ENCODE results near the gene SIRPG. TPM values are rescaled to one million over a fixed set of nuclear protein-coding genes. Genes with fewer than 3 reads are reported as not detected.
"Not testable (repeated sequence)": the region's sequence is repeated elsewhere in the genome, so short reads cannot be mapped to it uniquely, and the experiment has no call there.

SIRPG gene
- total RNA-seq, 1 donor from 2014 or later: not detected

- DNase-seq (ENCODE audit: low spot score) (no peak), ATAC-seq (no peak)
These were observed 15.1 kb upstream of the SIRPG start for GRCh38 chr20:1672728-1673127.

DNA sequence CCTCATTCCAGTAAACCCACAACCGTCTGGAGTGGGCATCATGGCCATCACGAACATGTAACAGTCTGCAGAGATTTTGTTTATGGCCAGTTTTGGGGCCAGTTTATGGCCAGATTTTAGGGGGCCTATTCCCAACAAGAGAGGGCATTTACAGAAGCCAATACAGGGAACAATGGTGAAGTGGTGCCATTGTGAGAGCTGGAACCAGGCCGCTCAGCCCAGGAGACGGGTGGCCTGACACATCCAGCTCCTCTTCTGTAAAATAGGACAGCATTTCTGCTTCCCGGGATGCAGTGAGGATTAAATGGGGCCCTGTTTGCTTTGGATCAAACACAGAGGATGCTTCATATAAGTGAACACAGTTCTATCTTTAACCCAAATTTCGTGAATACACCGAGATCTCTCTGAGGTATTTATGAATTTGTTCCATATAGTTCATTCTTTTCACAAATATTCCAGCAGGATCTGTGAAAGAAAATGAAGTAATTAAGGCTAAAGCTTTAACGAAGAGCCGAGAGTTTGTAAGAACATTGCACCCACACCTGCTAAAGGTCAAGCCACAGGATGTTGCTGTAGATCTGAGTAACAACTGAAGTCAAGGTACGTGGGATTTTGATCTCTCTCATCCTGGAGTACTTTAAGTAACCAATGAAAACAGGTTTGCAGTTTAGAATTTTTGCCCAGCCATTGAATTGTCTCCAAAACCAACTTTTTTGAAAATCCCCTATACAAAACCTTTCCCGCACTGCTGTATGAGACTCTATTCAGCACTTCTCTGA is 14.5 kb upstream of the SIRPG start:
- ATAC-seq (no peak), DNase-seq (ENCODE audit: low spot score) (no peak)

- ATAC-seq (no peak), DNase-seq (ENCODE audit: low spot score) (no peak)
These were observed 11.7 kb upstream of the SIRPG start for GRCh38 chr20:1669304-1669703.

DNA sequence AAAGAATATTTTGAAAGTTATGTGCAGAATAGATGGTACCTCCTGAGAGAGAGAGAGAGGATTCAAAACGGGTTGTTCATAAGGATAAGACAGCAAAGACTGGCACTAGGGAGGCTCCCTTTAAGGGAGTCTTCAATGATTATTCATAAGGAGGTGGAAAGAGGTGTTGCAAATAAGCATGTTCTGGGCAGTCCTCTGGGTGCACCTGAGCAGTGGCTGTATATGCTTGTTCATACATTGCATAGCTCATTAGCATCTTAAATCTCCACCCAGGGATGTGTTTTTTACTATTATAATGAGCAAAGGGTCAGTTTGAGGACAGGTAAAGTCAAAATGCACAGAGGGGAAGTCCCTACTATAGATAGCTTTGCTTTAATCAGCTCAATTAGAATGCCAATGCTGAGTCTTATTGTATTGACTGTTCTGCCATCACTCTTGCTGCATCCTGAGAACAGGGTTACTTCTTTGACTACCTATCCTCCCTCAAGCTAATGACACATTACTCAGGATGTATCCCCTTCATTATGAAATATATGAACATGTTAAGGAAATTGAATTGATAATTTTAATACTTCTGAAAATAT is 10.0 kb upstream of the SIRPG start:
- no peak for DNase-seq (ENCODE audit: low spot score)
- no peak for ATAC-seq

DNA sequence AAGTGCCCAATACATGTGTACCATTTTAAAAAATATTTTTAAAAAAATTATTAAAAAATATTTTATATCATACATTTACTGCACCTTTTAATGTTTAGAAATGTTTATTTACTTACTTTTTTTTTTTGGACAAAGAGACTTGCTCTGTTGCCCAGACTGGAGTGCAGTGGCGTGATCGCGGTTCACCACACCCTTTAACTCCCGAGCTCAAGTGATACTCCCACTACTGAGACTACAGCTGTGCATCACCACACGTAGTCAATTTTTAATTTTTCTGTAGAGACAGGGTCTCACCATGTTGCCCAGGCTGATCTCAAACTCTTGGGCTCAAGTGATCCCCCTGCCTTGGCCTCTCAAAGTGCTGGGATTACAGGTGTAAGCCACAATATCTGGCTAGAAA is 9.2 kb upstream of the SIRPG start:
- no peak for ATAC-seq

GRCh38 chr20:1665345-1665744 is 7.8 kb upstream of the SIRPG start:
- DNase-seq (ENCODE audit: low spot score) (no peak), ATAC-seq (no peak)

More for the DNA sequence above, 9.2 kb upstream of the SIRPG start:
- DNase-seq (ENCODE audit: low spot score): no peak

DNA sequence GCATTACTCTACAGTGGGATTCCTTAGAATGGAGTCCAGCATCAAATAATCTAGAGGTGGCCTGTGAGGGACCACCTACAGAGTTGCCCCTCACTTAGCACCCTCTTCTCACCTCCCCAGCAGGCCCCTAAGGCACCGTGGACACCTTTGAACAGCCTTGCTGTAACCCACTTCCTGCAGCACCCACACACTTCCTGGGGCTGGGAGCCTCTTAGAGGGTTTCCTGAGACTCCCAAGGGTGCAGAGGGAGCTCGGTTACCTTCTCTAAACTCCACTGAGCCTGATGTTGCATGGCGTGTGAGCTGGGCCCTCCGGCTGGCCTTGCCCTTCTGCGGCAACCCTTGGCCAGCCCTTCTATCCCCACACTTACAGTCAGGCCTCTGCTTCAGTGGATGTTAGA is 7.3 kb upstream of the SIRPG start:
- no peak for ATAC-seq
- DNase-seq (ENCODE audit: low spot score): no peak

DNA sequence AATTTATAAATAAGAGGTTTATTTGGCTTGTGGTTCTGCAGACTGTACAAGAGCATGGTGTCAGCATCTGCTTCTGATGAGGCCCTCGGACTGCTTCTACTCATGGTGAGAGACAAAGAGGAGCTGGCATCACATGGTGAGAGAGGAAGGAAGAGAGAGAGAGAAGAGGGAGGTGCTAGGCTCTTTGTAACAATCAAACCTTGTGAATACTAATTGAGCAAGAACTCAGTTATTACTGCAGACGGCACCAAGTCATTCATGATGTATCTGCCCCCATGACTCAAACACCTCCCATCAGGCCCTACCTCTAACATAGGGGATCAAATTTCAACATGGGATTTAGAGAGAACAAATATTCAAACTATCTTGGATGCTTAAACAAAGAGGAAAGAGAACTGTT is 6.3 kb upstream of the SIRPG start:
- DNase-seq (ENCODE audit: low spot score) (no peak), ATAC-seq (no peak)

- DNase-seq (ENCODE audit: low spot score) (no peak), ATAC-seq (no peak)
These were observed 4.1 kb upstream of the SIRPG start for GRCh38 chr20:1661542-1662299.

DNA sequence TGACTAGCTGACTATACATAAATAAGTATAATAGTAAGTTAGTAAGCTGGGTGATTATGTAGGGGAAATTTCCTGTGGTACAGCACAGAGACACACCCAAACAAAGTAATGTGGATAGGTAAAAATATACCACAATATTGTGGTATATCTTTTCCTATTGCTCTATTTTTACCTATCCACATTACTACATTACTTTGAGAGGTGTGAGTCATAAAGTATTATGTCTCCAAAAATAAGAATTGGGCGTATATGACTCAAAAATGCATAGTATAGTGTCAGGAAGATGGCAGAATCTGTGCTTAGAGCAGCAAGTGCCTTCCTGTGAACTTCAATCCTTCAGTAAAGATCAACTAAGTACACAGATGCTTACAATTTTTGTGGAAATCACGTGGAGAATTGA is 2.7 kb upstream of the SIRPG start:
- ATAC-seq: no peak
- no peak for DNase-seq (ENCODE audit: low spot score)

DNA sequence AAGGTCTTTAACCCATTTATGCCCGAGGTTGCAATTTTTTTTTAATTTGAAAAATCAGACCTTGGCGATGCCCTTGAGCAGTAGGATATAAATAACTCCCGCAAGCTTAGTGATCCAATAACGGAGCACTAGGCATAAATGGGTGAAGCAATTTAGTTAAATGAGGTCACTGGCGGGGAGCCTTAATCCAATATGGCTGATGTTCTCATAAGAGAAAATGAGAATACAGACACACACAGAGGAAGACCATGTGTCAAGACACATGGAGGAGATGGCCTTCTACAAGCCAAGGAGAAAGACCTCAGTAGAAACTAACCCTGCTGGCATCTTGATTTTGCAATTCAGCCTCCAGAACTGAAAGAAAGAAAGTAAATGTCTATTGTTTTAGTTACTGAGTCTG is 735 bp downstream of the SIRPG start:
- DNase-seq (ENCODE audit: low spot score) (no peak), ATAC-seq (no peak)

- DNase-seq (ENCODE audit: low spot score) (no peak), ATAC-seq (no peak)
These were observed 2.6 kb downstream of the SIRPG start for GRCh38 chr20:1654996-1655395.

DNA sequence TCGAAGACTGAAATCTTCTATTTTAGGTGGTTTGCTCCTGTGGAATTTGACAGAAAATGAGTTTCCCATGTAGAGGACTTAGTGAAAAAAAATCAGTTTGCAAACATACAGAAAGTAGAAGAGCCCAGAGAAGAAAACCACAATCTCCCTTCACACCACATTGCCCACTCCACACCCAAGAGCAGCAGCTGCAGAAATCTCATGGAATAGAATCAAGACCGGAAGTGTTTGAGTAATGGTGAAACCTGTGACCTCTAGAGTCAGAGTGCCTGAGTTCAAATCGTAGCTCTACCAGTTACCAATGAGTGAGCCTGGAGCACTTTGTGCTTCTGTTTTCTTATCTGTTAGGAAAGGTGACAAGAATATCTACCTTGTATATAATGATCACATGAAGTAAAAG is 4.6 kb downstream of the SIRPG start:
- ATAC-seq: no peak
- no peak for DNase-seq (ENCODE audit: low spot score)

- ATAC-seq (no peak), DNase-seq (ENCODE audit: low spot score) (no peak)
These were observed 5.5 kb downstream of the SIRPG start for GRCh38 chr20:1652104-1652503.

DNA sequence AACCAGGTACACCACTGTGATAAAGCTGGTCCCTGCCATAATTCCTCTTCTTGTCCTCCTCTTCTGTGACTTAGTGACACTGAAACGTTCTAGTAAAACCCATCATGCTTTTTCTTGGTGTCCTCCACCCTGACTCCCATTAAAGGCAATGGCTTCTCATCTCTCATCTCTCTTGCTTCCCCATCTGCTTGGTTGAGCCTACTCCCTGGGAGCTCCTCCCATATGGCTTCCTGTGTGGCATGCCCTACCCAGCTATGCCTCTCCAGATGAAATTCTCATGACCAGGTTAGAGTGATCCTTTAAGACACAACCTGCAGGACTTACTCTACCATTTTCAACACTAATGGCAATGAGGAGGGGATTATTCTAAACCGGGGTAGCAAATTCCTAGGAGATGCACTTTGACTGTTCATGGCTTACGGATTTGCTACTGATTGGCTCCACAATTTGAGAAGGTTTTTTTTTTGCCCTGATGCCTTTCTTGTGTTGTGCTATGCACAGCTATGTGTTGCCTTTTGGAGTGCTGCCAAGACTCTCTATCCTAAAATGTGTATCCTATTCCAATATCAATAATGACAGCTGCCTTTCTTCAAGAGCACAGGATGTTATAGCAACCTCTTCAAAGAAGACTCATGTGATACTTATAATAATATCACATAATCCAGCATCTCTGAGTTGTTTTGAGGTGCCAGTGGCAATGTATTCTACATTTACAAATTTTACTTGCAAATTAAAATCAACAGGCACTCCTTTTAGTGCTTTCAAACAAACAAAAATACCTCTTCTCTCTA is 6.1 kb downstream of the SIRPG start:
- DNase-seq (ENCODE audit: low spot score): no peak

GRCh38 chr20:1648101-1648500 is 9.5 kb downstream of the SIRPG start:
- DNase-seq (ENCODE audit: low spot score): no peak

More for the DNA sequence above, 6.1 kb downstream of the SIRPG start:
- no peak for ATAC-seq

GRCh38 chr20:1646975-1647431 is 10.6 kb downstream of the SIRPG start:
- DNase-seq (ENCODE audit: low spot score): no peak
- no peak for ATAC-seq

More at GRCh38 chr20:1648101-1648500, 9.5 kb downstream of the SIRPG start:
- ATAC-seq: no peak

DNA sequence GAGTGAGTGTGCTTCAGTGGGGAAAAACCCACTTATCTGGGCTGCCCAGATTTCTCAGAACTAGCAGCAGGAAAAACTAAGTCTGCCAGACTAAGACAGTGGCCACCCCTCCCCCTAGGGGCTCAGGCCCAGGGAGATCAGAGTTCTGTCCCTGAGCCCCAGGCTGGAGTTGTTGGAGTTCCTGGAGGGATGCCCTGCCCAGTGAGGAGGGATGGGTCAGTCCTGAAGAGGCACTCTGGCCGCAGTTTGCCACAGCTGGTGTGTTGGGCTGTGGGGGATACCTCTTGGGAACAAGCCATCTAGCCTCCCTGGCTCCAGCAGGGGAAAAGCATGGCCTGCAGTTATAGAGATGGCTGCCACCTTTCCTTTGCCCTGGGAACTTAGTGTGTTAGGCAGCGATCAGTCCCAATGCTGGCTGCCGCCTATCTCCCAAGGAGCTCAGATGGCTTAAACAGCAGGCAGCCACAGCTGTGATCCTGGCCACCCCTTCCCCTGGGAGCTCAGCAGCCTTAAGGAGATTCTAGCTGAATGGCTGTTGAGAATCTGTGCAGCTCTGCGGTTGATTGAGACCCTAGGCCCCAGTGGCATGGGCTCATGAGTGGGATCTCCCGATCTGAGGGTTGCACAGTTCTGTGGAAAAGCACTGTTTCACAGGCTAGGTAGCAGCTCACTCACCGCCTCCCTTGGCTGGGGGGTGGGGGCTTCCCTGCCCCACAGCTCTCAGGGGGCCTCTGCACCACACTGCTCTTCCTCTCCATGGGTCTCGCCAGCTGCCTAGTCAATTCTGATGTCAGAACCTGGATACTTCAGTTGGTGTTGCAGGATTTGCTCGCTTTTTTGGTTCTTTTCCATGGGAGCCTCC is 13.2 kb downstream of the SIRPG start:
- ATAC-seq: no peak

DNA sequence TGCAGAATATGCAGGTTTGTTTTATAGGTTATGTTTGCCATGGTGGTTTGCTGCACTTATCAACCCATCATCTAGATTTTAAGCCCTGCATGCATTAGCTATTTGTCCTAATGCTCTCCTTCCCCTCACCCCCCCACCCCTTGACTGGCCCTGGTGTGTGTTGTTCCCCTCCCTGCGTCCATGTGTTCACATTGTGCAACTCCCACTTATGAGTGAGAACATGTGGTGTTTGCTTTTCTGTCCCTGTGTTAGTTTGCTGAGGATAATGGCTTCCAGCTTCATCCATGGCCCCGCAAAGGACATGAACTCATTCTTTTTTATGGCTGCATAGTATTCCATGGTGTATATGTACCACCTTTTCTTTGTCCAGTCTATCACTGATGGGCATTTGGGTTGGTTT is 18.9 kb downstream of the SIRPG start:
- not testable (repeated sequence) for DNase-seq (ENCODE audit: low spot score); ATAC-seq

More for the DNA sequence above, 13.2 kb downstream of the SIRPG start:
- no peak for DNase-seq (ENCODE audit: low spot score)

- no peak for ATAC-seq
- no peak for DNase-seq (ENCODE audit: low spot score)
These were observed 19.8 kb downstream of the SIRPG start for GRCh38 chr20:1637755-1638154.
